Lung microvascular endothelial cell (primary cell): ENCODE results near the gene TSHZ1. TPM values are rescaled to one million over a fixed set of nuclear protein-coding genes. Genes with fewer than 3 reads are reported as not detected.
A peak's percentile ranks its signal among the peaks of the same experiment; 100 is the strongest.

Source experiments
- DNase-seq, 2 donors: peaks; one replicate each; pipeline versions ENCODE4 v3.0.0 to v3.0.0-alpha.2; 2010; ENCODE audit warnings: low read depth in 2 of 2
- total RNA-seq: library from RNA; depleted of rRNA; stranded (reverse); fragments of >200 nt; gene quantifications from 2 replicates; pipeline ENCODE4 v1.2.1, GENCODE V29; 2014

Gene TSHZ1
- total RNA-seq, 1 donor from 2014 or later = 12.5 TPM

DNA sequence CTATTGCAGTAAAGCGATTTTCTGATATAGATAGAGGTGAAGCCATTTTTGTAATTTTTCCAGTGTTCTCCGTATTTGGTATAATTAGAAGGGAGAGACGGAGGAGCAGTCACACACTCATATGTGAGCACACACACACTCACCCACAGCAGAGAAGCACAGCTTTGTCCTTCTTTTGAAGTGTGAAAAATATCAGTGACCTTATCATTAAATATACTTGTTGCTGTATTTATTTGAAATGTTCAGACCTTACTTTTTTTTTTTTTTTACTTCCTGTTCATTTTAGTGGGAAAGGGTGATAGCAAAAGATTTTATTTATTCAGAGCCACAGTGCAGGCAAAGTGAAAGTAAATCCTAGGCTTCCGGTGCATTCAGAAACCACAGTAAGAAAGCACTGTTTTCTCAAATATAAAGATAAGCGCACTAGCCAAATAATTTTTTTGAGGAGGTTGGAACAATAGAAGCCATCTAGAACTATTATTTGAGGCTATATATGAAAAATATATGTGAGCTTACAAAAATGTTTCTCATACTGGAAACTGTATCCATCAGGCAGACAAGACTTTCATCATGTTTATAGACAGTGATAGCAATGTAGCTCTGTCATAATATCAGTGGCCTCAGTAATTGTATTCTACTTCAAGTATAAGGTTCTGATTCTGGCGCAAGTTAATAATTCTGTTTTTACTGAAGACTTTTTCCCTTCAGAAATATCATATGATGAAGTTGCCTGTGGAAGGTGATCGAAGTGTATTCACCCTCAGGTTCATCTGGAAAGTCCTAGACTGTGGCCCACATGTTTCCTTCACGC, 37.2 kb downstream of the TSHZ1 start:
- DNase-seq = peak; percentile 66 to 72

GRCh38 chr18:75248426-75249174, 38.0 kb downstream of the TSHZ1 start:
- no peak for DNase-seq

- DNase-seq = no peak
Observed at GRCh38 chr18:75249175-75249518, 38.5 kb downstream of the TSHZ1 start.

DNA sequence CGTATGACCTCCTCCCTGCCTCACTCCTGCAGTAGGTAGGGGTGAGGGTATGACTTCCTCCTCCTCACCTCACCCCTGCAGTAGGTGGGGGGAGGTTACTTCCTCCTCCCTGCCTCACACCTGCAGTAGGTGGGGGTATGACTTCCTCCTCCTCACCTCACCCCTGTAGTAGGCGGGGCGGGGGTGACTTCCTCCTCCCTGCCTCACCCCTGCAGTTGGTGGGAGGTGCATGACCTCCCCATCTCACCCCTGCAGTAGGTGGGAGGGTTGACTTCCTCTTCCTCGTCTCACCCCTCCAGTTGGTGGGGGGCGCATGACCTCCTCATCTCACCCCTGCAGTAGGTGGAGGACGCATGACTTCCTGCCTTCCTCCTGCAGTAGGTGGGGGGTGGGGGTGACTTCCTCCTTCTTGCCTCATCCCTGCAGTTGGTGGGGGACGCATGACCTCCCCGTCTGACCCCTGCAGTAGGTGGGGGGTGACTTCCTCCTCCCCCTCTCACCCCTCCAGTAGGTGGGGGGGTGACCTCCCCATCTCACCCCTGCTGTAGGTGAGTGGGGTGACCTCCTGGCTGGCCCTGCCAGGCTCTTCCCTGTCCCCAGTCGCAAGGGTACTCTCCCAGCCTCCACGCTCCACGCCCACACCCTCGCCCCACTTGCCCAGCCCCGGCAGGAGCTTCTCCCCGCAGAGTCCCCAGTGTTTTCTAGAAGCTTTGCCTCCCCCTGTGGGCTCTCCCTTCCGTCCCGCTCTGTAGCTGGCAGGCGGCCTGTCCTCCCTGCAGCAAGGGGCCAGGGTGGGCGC, 39.3 kb downstream of the TSHZ1 start:
- no peak for DNase-seq

- no peak for DNase-seq
Observed at GRCh38 chr18:75250471-75250821, 39.8 kb downstream of the TSHZ1 start.

- DNase-seq = peak in 1 of 2 donors; percentile 88
Observed at GRCh38 chr18:75251466-75251865, 40.9 kb downstream of the TSHZ1 start.

DNA sequence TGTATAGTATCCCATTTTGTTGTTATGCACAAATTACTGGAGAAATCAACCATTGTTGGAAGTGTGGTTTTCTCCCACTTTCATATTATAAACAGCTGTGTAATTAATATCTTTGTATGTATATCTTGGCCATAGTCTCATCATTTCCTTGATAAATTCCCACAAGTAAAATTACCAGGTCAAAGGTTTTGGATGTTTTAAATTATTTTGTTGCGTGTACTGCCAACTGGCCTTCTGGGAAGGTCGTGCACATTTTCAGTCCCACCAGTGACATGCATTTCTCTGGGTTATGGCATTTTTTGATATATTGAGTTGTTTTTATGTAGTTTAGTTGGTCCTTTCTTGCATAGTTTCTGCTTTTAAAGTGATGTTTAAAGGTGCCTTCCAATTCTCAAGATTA, 41.5 kb downstream of the TSHZ1 start:
- DNase-seq = peak; percentile 32 to 63

GRCh38 chr18:75253043-75253442, 42.4 kb downstream of the TSHZ1 start:
- no peak for DNase-seq

DNA sequence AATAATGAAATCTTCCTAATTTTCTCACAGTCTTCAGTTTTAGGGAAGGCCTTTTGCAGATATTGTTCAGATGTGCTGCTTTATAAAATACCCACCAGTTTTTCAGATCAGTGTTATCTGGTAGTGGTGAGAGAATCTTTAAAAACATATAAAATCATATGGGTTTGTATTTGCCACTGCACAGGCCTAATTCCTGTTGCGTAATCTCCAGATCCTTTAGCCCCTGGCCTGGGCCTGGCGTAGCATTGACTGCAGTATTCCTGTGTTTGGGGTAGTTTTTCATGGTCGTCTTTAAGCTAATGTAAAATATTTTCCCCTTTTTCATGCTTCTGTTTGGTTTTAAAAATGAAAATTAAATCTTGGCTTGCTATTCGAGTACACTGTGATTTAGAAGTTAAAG, 43.2 kb downstream of the TSHZ1 start:
- peak; percentile 35 to 73 for DNase-seq

- no peak for DNase-seq
Observed at GRCh38 chr18:75255094-75255493, 44.5 kb downstream of the TSHZ1 start.

GRCh38 chr18:75256376-75256775, 45.8 kb downstream of the TSHZ1 start:
- no peak for DNase-seq

DNA sequence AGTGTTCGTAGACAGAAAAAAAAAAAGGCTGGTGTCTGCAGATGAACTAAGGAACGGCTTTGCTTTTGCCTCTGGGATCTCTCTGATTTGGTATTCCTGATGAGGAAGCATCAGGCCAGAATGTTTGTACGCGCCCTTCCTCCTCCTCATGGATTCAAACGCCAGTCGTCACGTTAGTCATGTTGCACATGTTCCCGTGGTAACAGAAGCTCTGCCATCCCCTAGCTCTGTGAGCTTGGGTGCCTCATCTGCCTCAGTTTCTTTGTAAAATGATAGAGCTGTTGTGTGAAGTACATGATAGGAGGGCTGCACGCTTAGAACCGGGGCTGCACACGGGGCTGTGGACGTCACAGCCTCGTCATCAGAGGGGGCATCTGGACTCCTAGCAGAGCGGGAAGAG, 47.0 kb downstream of the TSHZ1 start:
- DNase-seq = peak in 1 of 2 donors; percentile 43

DNA sequence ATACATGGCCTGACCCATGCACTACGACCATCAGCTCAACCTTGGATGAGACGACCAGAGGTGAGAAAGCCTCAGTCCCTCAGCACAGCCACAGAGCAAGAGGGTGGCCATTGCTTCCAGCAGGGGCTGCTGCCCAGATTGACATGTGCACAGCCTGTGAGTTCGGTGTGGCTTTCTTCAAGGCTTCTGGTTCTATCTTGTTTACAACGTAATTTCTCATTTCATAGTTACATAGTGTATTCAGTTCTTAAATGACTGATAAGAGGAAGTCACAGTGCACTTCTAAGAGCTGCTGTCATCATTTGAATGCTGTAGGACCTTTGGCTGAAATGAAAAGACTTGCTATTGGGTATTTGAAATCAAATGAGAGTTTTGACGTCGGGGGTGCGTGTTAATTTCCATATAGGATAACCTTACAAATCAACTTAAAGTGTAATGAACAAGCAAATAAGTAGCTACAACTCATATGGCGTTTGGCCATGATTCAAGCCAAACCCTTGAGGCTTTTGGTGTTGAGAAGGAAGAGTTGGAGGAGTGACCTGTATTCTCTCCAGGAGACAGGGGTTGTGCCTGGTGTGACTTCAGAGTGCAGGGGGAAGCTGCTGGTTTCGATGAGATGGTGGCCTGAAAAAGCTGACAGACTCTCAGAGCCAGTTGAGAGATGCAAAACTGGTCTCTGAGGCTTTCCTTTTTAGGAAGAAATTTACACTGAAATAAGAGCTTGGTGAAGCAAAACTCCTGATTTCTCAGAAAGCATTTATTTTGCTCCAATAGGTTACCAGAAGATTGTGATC, 51.0 kb downstream of the TSHZ1 start:
- DNase-seq = no peak

GRCh38 chr18:75262511-75262910, 51.9 kb downstream of the TSHZ1 start:
- DNase-seq = no peak

DNA sequence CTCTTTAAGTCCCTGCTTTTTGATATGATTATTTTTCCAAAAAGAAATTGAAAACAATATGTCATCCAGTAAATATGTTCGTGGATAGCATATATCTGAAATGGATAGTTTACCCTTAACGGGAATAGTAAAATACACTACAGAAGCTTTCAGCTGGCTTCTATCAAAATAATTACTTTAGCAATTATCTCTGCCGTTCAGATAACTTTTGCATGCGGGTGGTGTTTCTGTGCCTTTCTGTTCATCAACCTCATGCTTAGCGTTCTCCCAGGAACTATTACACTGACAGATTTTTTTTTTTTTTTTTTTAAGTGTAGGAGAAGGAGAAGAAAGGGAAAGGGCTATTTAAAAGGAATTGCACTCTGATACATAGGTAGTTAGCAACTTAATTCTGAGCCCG, 53.6 kb downstream of the TSHZ1 start:
- DNase-seq = no peak

GRCh38 chr18:75264926-75265597, 54.5 kb downstream of the TSHZ1 start:
- no peak for DNase-seq

DNA sequence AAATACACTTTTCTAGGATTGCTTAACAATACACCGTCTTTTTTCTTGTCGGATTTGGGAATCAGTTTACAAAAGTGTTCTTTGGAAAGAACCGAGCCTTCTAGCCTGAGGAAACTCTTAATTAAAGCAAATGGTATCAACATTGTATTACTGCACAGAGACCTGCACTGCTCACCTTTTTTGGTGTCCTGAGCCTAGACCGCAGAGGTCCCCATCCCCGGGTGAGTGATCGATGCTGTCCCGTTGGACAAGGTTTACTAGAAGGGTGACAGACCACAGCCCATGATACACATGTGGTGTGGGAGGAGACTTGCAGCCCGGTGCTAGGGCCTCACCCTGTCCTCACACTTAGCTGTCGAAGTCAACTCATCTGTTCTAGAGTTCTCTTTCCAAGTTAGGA, 55.3 kb downstream of the TSHZ1 start:
- no peak for DNase-seq

DNA sequence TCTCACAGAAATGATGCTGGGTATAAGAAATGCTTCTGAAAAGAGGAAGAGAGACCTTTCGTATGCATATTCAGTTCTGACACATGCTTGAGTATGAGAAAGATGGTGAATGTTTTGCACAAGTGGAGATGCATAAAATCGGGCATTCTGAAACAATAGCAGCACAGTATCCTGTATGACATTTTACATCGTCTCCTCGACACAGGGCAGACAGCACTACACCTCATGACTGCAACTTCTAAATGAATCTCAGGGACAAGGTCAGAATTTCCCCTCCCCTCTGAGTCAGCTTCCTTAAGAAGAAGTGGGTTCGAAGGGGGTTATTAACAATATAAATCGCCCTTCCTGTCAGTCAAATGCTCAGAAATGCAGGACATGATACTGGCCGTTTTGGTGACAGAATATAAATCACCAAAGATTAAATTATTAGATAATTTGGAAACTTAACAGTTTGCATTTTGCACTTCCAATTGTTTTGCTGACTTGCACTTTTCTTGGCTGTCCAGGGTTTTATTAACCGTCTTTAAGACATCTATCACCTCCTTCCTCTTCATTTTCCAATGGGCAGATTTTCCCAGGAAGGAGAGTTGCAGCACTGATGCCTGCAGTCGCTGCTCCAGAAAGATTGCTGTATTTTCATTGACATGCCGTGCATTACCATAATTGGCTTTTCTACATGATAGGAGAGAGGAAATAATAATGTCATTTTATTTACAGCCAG, 57.2 kb downstream of the TSHZ1 start:
- peak in 1 of 2 donors; percentile 89 for DNase-seq

- no peak for DNase-seq
Observed at GRCh38 chr18:75268364-75268646, 57.7 kb downstream of the TSHZ1 start.

GRCh38 chr18:75269124-75269680, 58.6 kb downstream of the TSHZ1 start:
- DNase-seq = no peak
